SK-N-MC (cell line): ENCODE data around the gene ECEL1.

Experiments used
- EZH2 ChIP-seq: fragments of 200-600 bp; sonication (generic); IDR thresholded peaks from one replicate; pipeline ENCODE4 v1.6.1; 2017; ENCODE audit warnings: antibody characterized with exemption
- FOXP2 ChIP-seq: optimal IDR thresholded peaks from 2 replicates; pipeline ENCODE3; 2011; ENCODE audit warnings: mild to moderate bottlenecking, moderate library complexity; ENCODE audit not compliant: insufficient read depth; ENCODE audit errors: extremely low read length, control extremely low read depth
- POLR2AphosphoS5 ChIP-seq: IDR thresholded peaks from 2 replicates; pipeline ENCODE4 v1.6.1; 2012; ENCODE audit warnings: mild to moderate bottlenecking, low read depth, low read length, borderline replicate concordance

DNA sequence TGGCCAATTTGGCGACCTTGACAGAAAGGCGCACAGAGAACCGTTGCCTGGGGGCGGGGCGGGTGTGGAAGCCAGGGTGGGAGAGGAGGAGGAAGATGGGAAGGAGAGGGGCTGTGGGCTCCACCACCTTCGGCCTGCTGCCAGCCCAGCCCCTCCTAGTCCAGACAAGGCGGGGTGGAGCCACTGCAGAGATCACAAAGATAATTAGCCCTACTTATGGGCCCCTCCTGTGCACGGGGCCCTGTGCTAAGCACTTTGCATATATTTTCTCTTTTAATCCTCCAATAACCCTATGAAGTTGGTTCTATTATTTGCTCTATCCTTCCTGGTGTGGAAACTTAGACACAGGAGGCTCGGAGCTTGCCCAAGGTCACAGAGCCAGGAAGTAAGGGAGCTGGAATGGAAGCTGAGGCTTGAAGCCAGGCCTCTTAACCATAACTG lies 13.7 kb upstream of the ECEL1 start:
- TF ChIP-seq EZH2 (no peak), POLR2AphosphoS5 (no peak), FOXP2 (no peak)
